Jurkat, Clone E6-1 (cell line): ENCODE results near the gene CENPC. TPM values are rescaled to one million over a fixed set of nuclear protein-coding genes. Genes with fewer than 3 reads are reported as not detected.

Experiments used
- DNase-seq: peaks from one replicate; pipeline ENCODE4 v3.0.0-alpha.2; 2011; ENCODE audit warnings: low read depth, low spot score
- H3K4me3 ChIP-seq: 2 replicates; pipeline ENCODE4 v1.5.1; 2011; ENCODE audit warnings: mild to moderate bottlenecking, low read length, control low read depth, moderate library complexity
- polyA plus RNA-seq: library from polyadenylated mRNA; unstranded; fragments of >200 nt; gene quantifications from one replicate; pipeline ENCODE4 v1.2.1, GENCODE V29; 2012; ENCODE audit warnings: missing spikeins; ENCODE audit not compliant: insufficient read length, insufficient read depth

Gene CENPC
- 16.0 TPM for polyA plus RNA-seq

- H3K4me3 ChIP-seq: peak within 1 kb of the TSS; percentile 72
- peak; percentile 95 for DNase-seq
These were observed at the start of gene CENPC for GRCh38 chr4:67545199-67546003. Gene CENPC, minus strand, starts transcription at chr4:67545503. Its CDS starts 148 bp downstream, at chr4:67545355.

GRCh38 chr4:67593741-67594175 is 48.5 kb upstream of the CENPC start:
- no peak for DNase-seq

GRCh38 chr4:67587156-67587555 is 41.9 kb upstream of the CENPC start:
- no peak overlapping the region for H3K4me3 ChIP-seq
- no peak for DNase-seq

More at GRCh38 chr4:67593741-67594175, 48.5 kb upstream of the CENPC start:
- no peak overlapping the region for H3K4me3 ChIP-seq

DNA sequence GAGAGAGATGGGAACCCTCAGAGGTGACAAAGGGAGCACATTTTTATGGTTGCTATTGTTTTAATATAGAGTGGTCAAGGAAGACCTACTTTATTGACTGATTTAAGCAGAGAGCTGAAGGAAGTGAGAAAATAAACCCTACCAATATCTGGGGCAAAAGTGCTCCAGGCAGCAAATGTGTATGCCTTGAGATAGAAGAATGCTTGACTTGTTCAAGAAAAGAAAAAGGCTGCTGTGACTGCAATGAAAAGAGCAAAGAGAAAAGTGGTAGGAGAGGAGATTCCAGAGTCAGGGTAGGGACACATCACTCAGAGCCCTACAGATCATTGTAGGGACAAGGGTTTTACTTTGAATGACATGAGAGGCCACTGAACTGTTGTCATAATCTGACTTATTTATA is 39.2 kb upstream of the CENPC start:
- H3K4me3 ChIP-seq: no peak overlapping the region
- no peak for DNase-seq

GRCh38 chr4:67581913-67582312 is 36.6 kb upstream of the CENPC start:
- peak; percentile 29 for DNase-seq
- no peak overlapping the region for H3K4me3 ChIP-seq

- H3K4me3 ChIP-seq: no peak overlapping the region
- peak; percentile 78 for DNase-seq
These were observed 36.0 kb upstream of the CENPC start for GRCh38 chr4:67581208-67581857.

DNA sequence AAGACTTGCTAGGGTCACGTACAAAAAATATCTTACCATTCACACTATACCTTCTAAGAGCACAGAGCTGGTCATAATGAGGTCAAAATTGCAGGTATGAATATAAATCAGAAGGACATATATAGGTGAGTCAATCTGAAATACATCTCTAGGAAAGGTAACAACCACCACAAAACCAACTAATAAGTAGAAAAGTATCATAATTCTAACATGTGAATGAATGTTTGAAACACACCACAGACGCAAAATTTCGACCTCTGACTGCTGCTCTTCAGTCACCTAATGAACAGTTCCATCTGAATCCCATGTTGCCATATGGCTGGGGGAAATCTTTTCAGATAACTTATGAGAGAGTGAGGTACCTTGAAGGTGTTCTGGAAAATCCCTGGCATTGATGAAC is 35.3 kb upstream of the CENPC start:
- DNase-seq: no peak

GRCh38 chr4:67576538-67576937 is 31.2 kb upstream of the CENPC start:
- H3K4me3 ChIP-seq: no peak overlapping the region
- no peak for DNase-seq

More for the DNA sequence above, 35.3 kb upstream of the CENPC start:
- no peak overlapping the region for H3K4me3 ChIP-seq

- H3K4me3 ChIP-seq: no peak overlapping the region
- no peak for DNase-seq
These were observed 30.8 kb upstream of the CENPC start for GRCh38 chr4:67576059-67576466.

- H3K4me3 ChIP-seq: no peak overlapping the region
- no peak for DNase-seq
These were observed 30.1 kb upstream of the CENPC start for GRCh38 chr4:67575232-67576058.

DNA sequence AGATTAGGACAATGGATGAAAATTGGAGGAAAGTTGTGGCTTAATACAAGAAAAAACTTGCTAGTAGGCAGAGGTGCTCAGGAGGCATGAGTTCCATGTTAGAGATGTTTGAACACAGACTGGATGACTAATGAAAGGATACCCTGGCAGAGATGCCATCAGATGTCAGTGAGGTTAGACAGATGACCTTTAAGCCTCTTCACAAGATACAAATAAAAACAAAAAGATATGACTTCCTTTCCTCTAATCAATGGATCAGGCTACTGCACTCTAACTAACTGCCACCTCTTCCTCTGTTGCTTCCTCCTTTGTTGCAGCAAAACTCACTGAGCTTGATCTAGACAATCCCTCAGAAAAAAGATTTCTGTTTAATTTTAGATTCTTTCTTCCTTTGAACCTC is 27.9 kb upstream of the CENPC start:
- no peak for DNase-seq
- no peak overlapping the region for H3K4me3 ChIP-seq

GRCh38 chr4:67571975-67572374 is 26.7 kb upstream of the CENPC start:
- H3K4me3 ChIP-seq: no peak overlapping the region
- no peak for DNase-seq

DNA sequence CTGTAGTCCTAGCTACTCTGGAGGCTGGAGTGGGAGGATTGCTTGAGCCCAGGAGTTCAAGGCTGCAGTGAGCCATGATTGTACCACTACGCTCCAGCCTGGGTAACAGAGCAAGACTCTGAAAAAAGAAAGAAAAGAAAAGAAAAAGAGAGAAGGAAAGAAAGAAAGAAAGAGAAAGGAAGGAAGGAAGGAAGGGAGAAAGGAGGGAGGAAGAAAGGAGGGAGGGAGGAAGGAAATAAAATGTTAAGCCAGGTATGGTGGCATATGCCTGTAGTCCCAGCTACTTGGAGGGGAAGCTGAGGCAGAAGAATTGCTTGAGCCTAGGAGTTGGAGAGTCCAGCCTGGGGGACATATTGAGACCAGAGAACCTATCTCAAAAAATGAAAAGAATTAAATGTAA is 25.2 kb upstream of the CENPC start:
- no peak for DNase-seq

DNA sequence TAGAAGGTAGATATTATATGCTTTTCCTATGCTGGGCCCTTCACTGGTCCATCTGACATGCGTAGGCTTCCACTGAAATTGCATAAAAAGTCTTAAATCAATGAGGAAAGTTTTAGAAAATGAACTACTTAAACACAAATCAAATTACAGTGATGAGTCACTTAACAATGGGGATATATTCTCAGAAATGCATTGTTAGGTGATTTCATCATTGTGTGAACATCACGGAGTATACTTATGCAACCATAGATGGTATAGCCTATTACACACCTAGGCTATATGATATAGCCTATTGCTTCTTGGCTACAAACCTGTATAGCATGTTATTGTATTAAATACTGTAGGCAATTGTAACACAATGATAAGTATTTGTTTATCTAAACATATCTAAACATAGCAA is 23.5 kb upstream of the CENPC start:
- DNase-seq: no peak
- H3K4me3 ChIP-seq: no peak overlapping the region

More for the DNA sequence above, 25.2 kb upstream of the CENPC start:
- H3K4me3 ChIP-seq: no peak overlapping the region

- H3K4me3 ChIP-seq: no peak overlapping the region
- no peak for DNase-seq
These were observed 21.0 kb upstream of the CENPC start for GRCh38 chr4:67566335-67566734.

GRCh38 chr4:67565284-67565683 is 20.0 kb upstream of the CENPC start:
- no peak overlapping the region for H3K4me3 ChIP-seq
- no peak for DNase-seq

- H3K4me3 ChIP-seq: no peak within 1 kb of the TSS
These were observed 13.2 kb upstream of the CENPC start, which contains the start of gene STAP1 for GRCh38 chr4:67558493-67558892. Gene STAP1, plus strand, starts transcription at chr4:67558727. Its CDS starts 83 bp downstream, at chr4:67558810.

GRCh38 chr4:67556436-67556835 is 11.1 kb upstream of the CENPC start:
- no peak for DNase-seq
- no peak overlapping the region for H3K4me3 ChIP-seq

More at GRCh38 chr4:67558493-67558892, 13.2 kb upstream of the CENPC start, which contains the start of gene STAP1:
- peak; percentile 80 for DNase-seq

DNA sequence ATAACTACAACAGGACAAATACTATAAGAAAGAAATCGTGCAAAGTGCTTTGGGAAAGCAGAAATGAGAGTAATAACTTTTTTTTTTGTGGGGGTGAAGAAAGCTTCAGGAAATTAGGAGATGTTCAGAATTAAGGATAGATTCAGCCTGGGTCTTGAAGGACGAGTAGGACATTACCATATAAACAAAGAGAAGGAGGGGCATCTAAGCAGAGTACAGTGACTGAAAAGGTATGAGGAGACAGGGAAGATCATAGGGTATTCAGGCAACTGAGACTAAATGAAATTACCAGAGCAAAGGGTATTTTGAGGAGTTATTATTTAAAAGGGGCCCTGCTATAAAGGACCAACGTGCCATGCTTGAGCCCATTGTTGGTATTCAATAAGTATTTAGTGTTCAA is 10.1 kb upstream of the CENPC start:
- H3K4me3 ChIP-seq: no peak overlapping the region
- no peak for DNase-seq
